ENCODE results near the gene FARP2. TPM values are rescaled to one million over a fixed set of nuclear protein-coding genes. Genes with fewer than 3 reads are reported as not detected.

The FARP2 gene
- total RNA-seq, 1 donor from 2014 or later, result 65.0 TPM

DNA sequence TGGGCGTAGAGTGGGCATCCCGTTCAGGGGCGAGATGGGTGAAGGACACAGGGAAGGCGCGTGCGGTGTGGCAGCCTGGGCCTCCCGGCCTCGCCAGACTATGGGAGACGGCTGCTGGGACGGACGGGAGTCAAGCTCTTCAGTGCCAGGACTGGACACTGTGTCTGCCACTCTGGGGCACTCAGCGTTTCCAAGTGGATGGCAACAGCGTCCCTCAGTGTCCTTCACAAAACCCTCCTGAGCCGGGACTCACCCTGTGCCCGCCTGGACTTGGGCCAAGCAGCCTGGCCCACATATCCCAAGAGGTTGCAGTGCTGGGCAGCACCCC, 186.2 kb downstream of the FARP2 start:
- Histone ChIP-seq H3K36me3 (ENCODE audit: insufficient read depth, low read length) (no peaks in the 10 kb centered on the region), H2AFZ (ENCODE audit: low read depth, low read length) (no peak overlapping the region), H4K20me1 (ENCODE audit: insufficient read depth, low read length) (no peaks in the 10 kb centered on the region), H3K27me3 (ENCODE audit: insufficient read depth, low read length) (peaks cover 4% of the 10 kb centered on the region), H3K9ac (ENCODE audit: low read length) (no peak overlapping the region), H3K9me3 (ENCODE audit: insufficient read depth, low read depth, low read length) (no peaks in the 10 kb centered on the region), H3K4me3 (ENCODE audit: insufficient read depth, low read depth, low read length) (no peak overlapping the region), H3K4me2 (ENCODE audit: low read length) (no peak overlapping the region), H3K4me1 (ENCODE audit: insufficient read depth, low read length) (peaks cover 41% of the 10 kb centered on the region), H3K79me2 (ENCODE audit: insufficient read depth, low read length) (no peaks in the 10 kb centered on the region), H3K27ac (ENCODE audit: low read depth, low read length) (no peak overlapping the region)
- Mint-ChIP-seq H3K9me3 (ENCODE audit: unreplicated experiment) (no peaks in the 10 kb centered on the region), H3K27me3 (ENCODE audit: low read depth, unreplicated experiment) (peaks cover 13% of the 10 kb centered on the region), H3K4me1 (ENCODE audit: low read depth, unreplicated experiment) (peaks cover 9% of the 10 kb centered on the region), H3K36me3 (ENCODE audit: low read depth, unreplicated experiment) (no peaks in the 10 kb centered on the region), H3K4me3 (ENCODE audit: unreplicated experiment) (peak overlapping the region; percentile 42), H3K27ac (ENCODE audit: unreplicated experiment) (no peak overlapping the region)
- no peak for DNase-seq (ENCODE audit: low read depth)
- FAIRE-seq, result no peak
- TF ChIP-seq EZH2 (IDR thresholded peaks at IDR 0.05; ENCODE audit: insufficient read depth, low read length), result no peak
- TF ChIP-seq, protein P1, sequence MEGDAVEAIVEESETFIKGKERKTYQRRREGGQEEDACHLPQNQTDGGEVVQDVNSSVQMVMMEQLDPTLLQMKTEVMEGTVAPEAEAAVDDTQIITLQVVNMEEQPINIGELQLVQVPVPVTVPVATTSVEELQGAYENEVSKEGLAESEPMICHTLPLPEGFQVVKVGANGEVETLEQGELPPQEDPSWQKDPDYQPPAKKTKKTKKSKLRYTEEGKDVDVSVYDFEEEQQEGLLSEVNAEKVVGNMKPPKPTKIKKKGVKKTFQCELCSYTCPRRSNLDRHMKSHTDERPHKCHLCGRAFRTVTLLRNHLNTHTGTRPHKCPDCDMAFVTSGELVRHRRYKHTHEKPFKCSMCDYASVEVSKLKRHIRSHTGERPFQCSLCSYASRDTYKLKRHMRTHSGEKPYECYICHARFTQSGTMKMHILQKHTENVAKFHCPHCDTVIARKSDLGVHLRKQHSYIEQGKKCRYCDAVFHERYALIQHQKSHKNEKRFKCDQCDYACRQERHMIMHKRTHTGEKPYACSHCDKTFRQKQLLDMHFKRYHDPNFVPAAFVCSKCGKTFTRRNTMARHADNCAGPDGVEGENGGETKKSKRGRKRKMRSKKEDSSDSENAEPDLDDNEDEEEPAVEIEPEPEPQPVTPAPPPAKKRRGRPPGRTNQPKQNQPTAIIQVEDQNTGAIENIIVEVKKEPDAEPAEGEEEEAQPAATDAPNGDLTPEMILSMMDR (IDR thresholded peaks at IDR 0.05; ENCODE audit: insufficient read depth, low read depth, low read length), result no peak

Small RNA genes within 50 kb of the gene (microRNA-seq; reads per million reads assigned to microRNA genes)
- not detected for gene MIR3133

Other genes starting within 250 kb of the FARP2 start
- gene PASK, start 206.8 kb upstream of the FARP2 start, total RNA-seq, result 4.2 and 8.0 TPM in 2 replicates
- 51.4 and 53.4 TPM in 2 replicates for gene PPP1R7, start 205.8 kb upstream of the FARP2 start, total RNA-seq
- 5.8 and 7.1 TPM in 2 replicates for gene ANO7, start 167.6 kb upstream of the FARP2 start, total RNA-seq
- 922 and 975 TPM in 2 replicates for gene HDLBP, start 40.6 kb upstream of the FARP2 start, total RNA-seq
- 544 and 552 TPM in 2 replicates for gene SEPTIN2, start 40.4 kb upstream of the FARP2 start, total RNA-seq
- 185 and 211 TPM in 2 replicates for gene STK25, start 152.3 kb downstream of the FARP2 start, total RNA-seq
- 64.2 and 64.9 TPM in 2 replicates for gene BOK, start 202.5 kb downstream of the FARP2 start, total RNA-seq

Measured in astrocyte (in vitro differentiated cells and primary cell).